GM12875 (cell line): ENCODE measurements around the gene OXER1.

ENCODE experiments used
- H3K4me3 ChIP-seq: one replicate; pipeline ENCODE4 v1.5.1; 2011; ENCODE audit warnings: low read depth, low read length, control low read depth
- CTCF ChIP-seq: IDR thresholded peaks from 2 replicates; pipeline ENCODE4 v1.5.1; 2011; ENCODE audit warnings: low read depth, mild to moderate bottlenecking, control low read depth, inconsistent platforms, low read length, moderate library complexity, borderline replicate concordance; ENCODE audit not compliant: insufficient read depth

The OXER1 gene

DNA sequence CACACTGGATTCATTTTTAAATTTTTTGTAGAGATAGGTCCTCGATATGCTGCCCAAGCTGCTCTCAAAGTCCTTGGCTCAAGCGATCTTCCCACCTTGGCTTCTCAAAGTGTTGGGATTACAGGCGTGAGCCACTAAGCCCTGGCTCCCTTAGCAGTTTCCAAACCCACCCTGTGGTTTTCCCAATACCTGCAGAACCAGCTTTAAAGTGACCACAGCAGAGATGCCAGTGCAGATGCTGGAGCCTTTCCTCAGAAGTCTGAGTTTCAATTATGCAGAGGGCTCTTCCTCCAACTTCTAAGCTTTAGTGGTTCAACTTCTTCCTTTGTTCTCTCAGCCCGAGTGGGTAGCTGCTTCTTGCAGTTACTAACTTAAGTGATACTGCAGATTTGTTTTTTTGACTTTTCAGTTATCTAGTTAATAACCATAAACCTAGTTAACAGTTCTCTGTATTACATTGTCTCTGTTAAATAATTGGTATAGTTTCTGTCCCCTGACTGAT is 36.6 kb upstream of the OXER1 start:
- TF ChIP-seq CTCF, result no peak
- H3K4me3 ChIP-seq, result no peak overlapping the region

- TF ChIP-seq CTCF, result no peak
These were observed 35.9 kb upstream of the OXER1 start for GRCh38 chr2:42799881-42800280.

DNA sequence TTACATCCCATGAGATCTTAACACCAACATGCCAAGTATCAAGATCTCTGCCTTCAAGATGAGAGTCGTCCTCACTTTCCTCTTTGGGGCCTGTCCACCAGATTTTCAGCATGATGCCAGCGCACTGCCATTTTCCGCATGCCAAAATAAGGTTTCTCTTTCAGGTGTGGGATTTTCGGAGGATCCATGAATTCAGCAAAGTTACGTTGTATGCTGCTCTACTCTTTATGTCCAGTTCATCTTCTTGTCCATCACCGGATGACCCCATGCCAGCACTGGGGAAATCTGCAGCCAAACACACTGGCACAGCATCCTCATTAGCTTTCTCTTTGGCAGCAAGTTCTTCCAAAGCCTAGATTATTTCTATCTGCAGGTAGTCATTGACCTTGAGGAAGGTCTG is 33.3 kb upstream of the OXER1 start:
- no peak for TF ChIP-seq CTCF
- H3K4me3 ChIP-seq, result no peak overlapping the region

More at GRCh38 chr2:42799881-42800280, 35.9 kb upstream of the OXER1 start:
- no peak overlapping the region for H3K4me3 ChIP-seq

DNA sequence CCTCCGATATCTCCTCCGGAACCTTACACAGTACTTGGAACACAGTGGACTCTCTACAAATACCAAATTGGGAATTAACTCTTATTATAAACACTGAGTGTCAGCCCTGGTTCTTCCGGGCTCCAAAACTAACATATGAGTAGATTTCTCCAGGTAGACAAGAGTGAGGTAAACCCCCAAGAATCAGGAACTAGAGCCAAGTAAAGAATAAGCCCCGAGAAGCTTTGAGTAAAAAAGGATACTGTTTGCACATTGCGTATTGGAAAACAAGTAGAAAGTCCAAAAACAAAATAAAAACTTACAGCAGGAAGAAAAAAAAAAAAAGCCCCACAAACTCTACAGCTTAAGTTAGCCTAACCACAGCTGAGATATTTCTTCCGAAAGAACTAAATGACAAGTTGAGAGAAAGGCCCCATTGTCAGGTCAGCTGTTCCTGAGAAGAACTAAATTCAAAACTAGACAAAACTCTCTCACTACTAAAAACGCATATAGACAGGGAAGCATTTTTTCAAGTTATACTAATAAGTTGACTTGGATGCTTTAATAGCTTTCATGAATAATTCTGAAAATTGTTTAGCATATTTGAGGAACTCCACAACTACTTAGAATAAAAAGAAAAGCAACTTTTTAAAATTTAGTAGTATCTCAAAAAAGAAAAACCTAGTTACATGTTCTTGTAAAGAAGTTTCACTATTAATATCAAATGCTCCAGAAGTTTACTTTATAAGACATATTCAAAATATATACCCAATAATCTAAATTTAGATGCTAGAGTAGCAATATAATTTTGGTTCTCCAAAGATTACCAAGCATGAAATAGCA is 32.7 kb upstream of the OXER1 start:
- H3K4me3 ChIP-seq, result no peak overlapping the region
- TF ChIP-seq CTCF, result no peak

DNA sequence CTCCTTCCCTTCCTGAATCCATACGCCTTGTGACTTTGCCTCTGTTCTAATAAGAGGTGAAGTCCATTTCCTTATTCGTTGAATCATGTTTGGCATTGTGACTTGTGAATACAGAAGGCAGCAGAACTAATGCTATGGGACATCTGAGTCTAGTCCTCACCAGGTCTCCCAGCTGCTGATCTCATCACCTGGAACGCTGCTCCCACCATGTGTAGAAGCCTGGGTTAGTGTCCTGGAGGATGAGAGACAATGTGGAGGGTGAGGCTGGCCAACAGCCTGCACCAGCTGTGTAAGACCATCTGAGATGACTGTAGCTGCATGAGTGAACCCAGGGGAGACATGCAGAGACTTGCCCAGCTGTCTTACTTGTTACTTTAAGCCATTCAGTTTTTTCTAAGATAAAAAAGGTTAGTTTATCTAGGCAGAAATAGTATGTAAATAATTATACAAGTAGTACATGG is 31.9 kb upstream of the OXER1 start:
- no peak overlapping the region for H3K4me3 ChIP-seq
- no peak for TF ChIP-seq CTCF

DNA sequence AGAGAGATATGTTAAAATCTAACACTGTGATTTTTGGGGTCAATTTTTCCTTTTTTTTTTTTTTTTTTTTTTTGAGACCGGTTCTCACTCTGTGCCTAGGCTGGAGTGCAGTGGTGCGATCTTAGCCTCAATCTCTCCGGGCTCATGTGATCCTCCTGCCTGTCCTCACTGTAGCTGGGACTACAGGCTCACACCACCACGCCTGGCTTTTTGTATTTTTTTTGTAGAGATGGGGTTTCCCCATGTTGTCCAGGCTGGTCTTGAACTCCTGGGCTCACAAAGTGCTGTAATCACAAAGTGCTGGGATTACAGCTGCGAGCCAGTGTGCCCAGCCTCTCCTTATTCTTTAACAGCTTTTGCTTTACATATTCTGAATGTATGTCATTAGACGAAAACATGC is 31.3 kb upstream of the OXER1 start:
- no peak for TF ChIP-seq CTCF
- no peak overlapping the region for H3K4me3 ChIP-seq
